ENCODE measurements around the gene AGAP3.
A peak's percentile ranks its signal among the peaks of the same experiment; 100 is the strongest.

AGAP3 gene

GRCh38 chr7:151152643-151153513 lies 66.6 kb downstream of the AGAP3 start:
- no peaks in the 10 kb centered on the region for H3K4me1 ChIP-seq (ENCODE audit: control insufficient read depth, insufficient read depth, low read length, poor library complexity, severe bottlenecking)
- H3K4me3 ChIP-seq (ENCODE audit: extremely low read depth, insufficient read depth, low read length, poor library complexity, severe bottlenecking), result no peak overlapping the region
- H3K36me3 ChIP-seq (ENCODE audit: control insufficient read depth, insufficient read depth, low read length), result no peaks in the 10 kb centered on the region
- H3K9me3 ChIP-seq (ENCODE audit: control insufficient read depth, low read length), result no peaks in the 10 kb centered on the region
- 67 to 71% methylated on average over 3 to 5 of the region's 6 CpGs for WGBS, 2 experiments (ENCODE audit: insufficient coverage in 2 of 2)
- H3K27ac ChIP-seq (ENCODE audit: low read depth, low read length, severe bottlenecking), result no peak overlapping the region

DNA sequence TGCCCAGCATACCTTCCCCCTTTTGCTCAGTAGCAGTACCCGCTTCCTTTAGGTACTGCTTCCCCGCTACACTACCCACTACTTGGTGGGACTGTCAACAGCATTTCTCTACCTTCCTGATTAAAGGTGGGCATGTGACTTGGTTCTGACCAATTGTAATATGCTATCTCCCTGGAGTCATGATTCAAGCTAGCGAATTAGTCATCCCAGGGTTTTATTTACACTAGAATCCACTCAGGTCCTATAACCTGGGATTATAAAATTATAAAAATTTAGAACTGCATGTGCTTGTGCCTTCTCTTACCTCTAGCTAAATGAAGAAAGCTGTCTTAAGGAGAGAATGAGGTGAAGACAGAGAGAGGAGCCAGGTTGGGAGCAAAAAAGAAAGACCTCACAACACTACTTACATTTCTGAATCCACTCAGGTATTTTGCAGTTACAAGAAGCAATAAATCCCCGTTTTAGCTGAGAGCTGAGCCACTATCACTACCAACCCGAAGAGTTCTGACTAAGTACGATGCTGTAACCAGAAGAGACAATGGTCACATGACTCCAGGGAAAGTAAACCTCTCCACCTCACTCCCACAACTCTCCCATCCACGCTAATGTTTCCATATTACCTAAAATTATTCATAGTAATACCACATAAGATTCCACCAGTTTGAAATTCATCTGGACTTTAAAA lies 71.5 kb downstream of the AGAP3 start:
- WGBS, 2 experiments (ENCODE audit: insufficient coverage in 2 of 2), result 68 to 86% methylated on average over 3 to 5 of the region's 7 CpGs
- Histone ChIP-seq H3K27ac (ENCODE audit: low read depth, low read length, severe bottlenecking) (no peak overlapping the region), H3K36me3 (ENCODE audit: control insufficient read depth, insufficient read depth, low read length) (no peaks in the 10 kb centered on the region)

GRCh38 chr7:151161757-151162156 lies 75.5 kb downstream of the AGAP3 start:
- Histone ChIP-seq H3K4me1 (ENCODE audit: control insufficient read depth, insufficient read depth, low read length, poor library complexity, severe bottlenecking) (no peaks in the 10 kb centered on the region), H3K27ac (ENCODE audit: low read depth, low read length, severe bottlenecking) (no peak overlapping the region), H3K9me3 (ENCODE audit: control insufficient read depth, low read length) (no peaks in the 10 kb centered on the region), H3K4me3 (ENCODE audit: extremely low read depth, insufficient read depth, low read length, poor library complexity, severe bottlenecking) (no peak overlapping the region), H3K36me3 (ENCODE audit: control insufficient read depth, insufficient read depth, low read length) (no peaks in the 10 kb centered on the region)
- 57% methylated on average over 1 of the region's 1 CpG; no CpG with 5 or more reads in 1 of the 2 experiments for WGBS, 2 experiments (ENCODE audit: insufficient coverage in 2 of 2)

More for the DNA sequence above, 71.5 kb downstream of the AGAP3 start:
- no peaks in the 10 kb centered on the region for H3K4me1 ChIP-seq (ENCODE audit: control insufficient read depth, insufficient read depth, low read length, poor library complexity, severe bottlenecking)
- no peaks in the 10 kb centered on the region for H3K9me3 ChIP-seq (ENCODE audit: control insufficient read depth, low read length)
- H3K4me3 ChIP-seq (ENCODE audit: extremely low read depth, insufficient read depth, low read length, poor library complexity, severe bottlenecking), result no peak overlapping the region

- Histone ChIP-seq H3K9me3 (ENCODE audit: control insufficient read depth, low read length) (no peaks in the 10 kb centered on the region), H3K4me1 (ENCODE audit: control insufficient read depth, insufficient read depth, low read length, poor library complexity, severe bottlenecking) (no peaks in the 10 kb centered on the region), H3K4me3 (ENCODE audit: extremely low read depth, insufficient read depth, low read length, poor library complexity, severe bottlenecking) (peak overlapping the region; percentile 44), H3K36me3 (ENCODE audit: control insufficient read depth, insufficient read depth, low read length) (no peaks in the 10 kb centered on the region), H3K27ac (ENCODE audit: low read depth, low read length, severe bottlenecking) (no peak overlapping the region)
- 3 to 5% methylated on average over 19 to 29 of the region's 31 CpGs for WGBS, 2 experiments (ENCODE audit: insufficient coverage in 2 of 2)
These were observed 80.4 kb downstream of the AGAP3 start for GRCh38 chr7:151166629-151167196.

DNA sequence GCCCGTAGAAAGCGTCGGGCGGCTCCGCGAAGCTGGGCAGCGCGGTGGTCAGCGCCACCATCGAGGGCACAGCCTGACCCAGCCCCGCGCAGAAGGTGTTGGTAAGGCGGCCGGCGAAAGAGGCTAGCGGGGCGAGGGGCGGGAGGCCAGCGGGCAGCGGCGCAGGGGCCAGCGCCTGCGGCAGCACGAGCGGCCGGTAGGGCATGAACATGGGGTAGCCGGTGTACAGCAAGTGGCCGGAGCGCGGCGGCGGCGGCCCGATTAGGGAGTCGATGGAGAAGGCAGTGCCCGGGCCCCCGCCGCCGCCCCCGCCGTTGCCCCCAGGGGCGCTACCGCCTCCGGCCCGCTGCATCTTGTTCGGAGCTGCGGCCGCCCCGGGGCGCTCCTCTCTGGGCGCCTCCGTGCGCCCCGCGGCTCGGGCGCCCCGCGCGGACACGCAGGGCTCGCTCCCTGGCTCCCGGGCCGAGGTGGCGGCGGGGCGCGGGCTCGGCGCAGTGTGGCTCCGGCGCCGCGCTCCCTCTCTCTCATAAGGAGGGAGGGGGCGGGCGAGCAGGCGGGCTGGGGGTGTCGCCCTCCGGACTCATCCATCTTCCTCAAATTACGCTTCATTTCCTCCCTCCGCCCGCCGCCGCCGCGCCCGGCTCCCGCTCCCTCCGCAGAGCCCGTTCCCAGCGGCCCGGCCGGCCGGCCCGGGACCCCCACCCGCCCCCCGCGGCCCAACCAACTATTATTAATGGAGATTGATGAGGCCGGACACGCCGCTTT lies 81.1 kb downstream of the AGAP3 start, which contains the start of gene GBX1:
GBX1 (minus strand) TSS at position 498 of the 765 bp plus-strand sequence; CDS start at position 352, 146 bp downstream.
- Histone ChIP-seq H3K27ac (ENCODE audit: low read depth, low read length, severe bottlenecking) (no peak within 1 kb of the TSS), H3K36me3 (ENCODE audit: control insufficient read depth, insufficient read depth, low read length) (no peaks in the 10 kb centered on the region), H3K4me1 (ENCODE audit: control insufficient read depth, insufficient read depth, low read length, poor library complexity, severe bottlenecking) (no peaks in the 10 kb centered on the region), H3K4me3 (ENCODE audit: extremely low read depth, insufficient read depth, low read length, poor library complexity, severe bottlenecking) (peak within 1 kb of the TSS; percentile 44), H3K9me3 (ENCODE audit: control insufficient read depth, low read length) (no peaks in the 10 kb centered on the region)
- 0 to 1% methylated on average over 52 to 55 of the region's 101 CpGs for WGBS, 2 experiments (ENCODE audit: insufficient coverage in 2 of 2)

DNA sequence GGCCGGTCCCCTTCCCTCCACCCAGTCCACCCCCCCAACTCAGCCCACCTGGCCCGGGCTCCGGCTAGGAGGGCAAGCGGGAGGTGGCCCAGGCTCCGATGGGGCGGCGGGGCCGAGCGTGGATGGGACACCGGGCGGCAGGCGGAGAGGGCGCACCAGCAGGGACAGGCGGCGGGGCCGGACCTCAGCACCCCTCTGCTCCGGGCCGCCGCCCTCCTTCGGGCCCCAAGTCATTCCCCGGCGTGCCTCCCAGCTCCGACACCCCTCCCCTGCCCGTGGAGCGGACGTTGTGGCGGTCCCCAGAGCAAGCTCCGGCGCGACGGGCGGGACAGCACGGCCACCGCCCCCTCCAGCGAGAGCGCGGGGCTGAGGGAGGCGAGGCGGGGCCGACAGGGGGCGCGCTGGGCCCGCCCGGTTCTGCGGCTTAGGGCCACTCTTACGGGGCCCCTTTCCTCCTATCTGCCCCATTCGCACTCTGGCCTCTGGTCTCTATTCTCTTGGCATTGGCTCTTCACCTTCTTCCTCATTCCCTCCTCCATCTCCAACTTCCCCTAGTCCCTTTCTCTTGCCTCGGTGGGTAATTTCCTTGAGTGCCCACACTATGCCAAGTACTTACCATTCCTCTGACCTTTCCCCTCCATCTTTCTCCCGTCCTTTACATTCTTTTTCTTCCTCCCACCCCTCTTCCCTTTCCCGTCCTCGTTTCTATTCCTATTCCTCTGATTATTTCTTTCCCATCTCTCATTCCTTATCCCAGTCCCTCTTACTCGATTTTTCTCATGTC lies 81.9 kb downstream of the AGAP3 start:
- Histone ChIP-seq H3K27ac (ENCODE audit: low read depth, low read length, severe bottlenecking) (no peak overlapping the region), H3K4me3 (ENCODE audit: extremely low read depth, insufficient read depth, low read length, poor library complexity, severe bottlenecking) (peak overlapping the region; percentile 44), H3K9me3 (ENCODE audit: control insufficient read depth, low read length) (peaks cover 5% of the 10 kb centered on the region), H3K36me3 (ENCODE audit: control insufficient read depth, insufficient read depth, low read length) (no peaks in the 10 kb centered on the region), H3K4me1 (ENCODE audit: control insufficient read depth, insufficient read depth, low read length, poor library complexity, severe bottlenecking) (no peaks in the 10 kb centered on the region)
- WGBS, 2 experiments (ENCODE audit: insufficient coverage in 2 of 2), result 2% methylated on average over 36 to 42 of the region's 52 CpGs

DNA sequence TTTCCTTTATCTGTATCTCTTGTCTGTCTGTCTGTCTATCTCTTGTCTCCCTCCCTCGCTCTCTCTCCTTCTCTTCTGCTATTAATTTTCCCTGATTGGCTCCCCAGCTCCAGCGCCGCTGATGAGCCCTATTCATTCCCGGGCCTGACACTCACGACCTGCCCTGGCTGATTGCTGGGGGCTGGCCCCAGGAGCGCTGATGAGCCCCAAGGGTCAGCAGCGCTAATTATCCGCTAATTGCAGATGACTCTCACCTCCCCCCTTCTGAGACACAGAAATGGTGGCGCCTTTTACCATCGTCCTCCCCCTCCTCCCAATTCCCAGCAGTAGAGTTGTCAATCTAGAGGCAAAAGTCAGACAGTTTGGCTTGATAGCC lies 82.5 kb downstream of the AGAP3 start:
- Histone ChIP-seq H3K36me3 (ENCODE audit: control insufficient read depth, insufficient read depth, low read length) (no peaks in the 10 kb centered on the region), H3K9me3 (ENCODE audit: control insufficient read depth, low read length) (peaks cover 9% of the 10 kb centered on the region), H3K4me3 (ENCODE audit: extremely low read depth, insufficient read depth, low read length, poor library complexity, severe bottlenecking) (no peak overlapping the region), H3K27ac (ENCODE audit: low read depth, low read length, severe bottlenecking) (no peak overlapping the region), H3K4me1 (ENCODE audit: control insufficient read depth, insufficient read depth, low read length, poor library complexity, severe bottlenecking) (no peaks in the 10 kb centered on the region)
- WGBS, 2 experiments (ENCODE audit: insufficient coverage in 2 of 2), result 3 to 7% methylated on average over 8 to 10 of the region's 10 CpGs

DNA sequence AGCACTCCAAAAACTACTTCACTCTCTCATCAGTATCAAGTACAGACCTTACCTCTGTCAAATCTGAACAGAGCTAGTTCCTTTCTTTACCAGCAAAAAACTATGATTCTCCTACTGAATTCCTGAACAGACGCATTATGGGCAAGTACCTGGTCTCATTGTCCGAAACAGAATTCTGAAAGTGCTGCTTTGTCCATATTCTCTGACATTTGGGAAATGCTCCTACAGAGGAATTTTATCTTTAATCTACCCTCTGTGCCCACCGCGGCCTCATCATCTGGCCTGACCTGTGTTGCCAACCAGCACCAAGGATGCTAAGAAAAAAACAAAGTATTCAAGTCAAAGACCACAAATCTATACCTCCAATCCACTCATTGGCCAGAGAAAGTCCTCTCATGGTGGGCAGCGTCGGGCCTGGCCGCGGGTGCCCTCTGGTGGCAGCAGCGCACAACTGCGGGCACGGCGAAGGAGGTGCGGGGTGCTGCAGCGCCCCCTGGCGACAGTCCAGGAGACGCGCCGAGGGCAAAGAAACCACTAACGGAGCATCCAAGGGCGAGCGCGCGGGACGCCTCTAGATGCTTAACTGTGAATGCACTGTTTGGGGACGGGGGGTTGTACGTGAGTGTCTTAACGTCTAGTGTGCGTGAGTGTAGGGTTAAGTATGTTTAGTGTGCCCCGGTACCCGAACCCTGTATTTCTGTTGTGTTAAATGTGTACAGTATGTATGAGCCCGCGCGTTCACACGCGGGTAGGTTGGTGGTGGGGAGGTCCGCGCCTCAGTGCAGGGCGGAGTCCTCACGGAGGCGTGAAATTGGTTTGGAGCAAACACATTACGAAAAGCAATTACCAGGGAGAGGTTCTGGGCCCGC lies 86.2 kb downstream of the AGAP3 start:
- peaks cover 11% of the 10 kb centered on the region for H3K9me3 ChIP-seq (ENCODE audit: control insufficient read depth, low read length)
- WGBS, 2 experiments (ENCODE audit: insufficient coverage in 2 of 2), result 31 to 40% methylated on average over 35 to 36 of the region's 42 CpGs
- H3K27ac ChIP-seq (ENCODE audit: low read depth, low read length, severe bottlenecking), result no peak overlapping the region
- no peaks in the 10 kb centered on the region for H3K4me1 ChIP-seq (ENCODE audit: control insufficient read depth, insufficient read depth, low read length, poor library complexity, severe bottlenecking)
- no peak overlapping the region for H3K4me3 ChIP-seq (ENCODE audit: extremely low read depth, insufficient read depth, low read length, poor library complexity, severe bottlenecking)
- H3K36me3 ChIP-seq (ENCODE audit: control insufficient read depth, insufficient read depth, low read length), result no peaks in the 10 kb centered on the region
